ENCODE data around the gene TBX4.

The TBX4 gene

GRCh38 chr17:61452301-61453290 lies at the start of gene TBX4:
TSS of gene TBX4 (plus strand) at chr17:61452422. CDS start at chr17:61456491, 4,069 bp downstream.
- TF ChIP-seq GATA3 (IDR thresholded peaks at IDR 0.05; ENCODE audit: low read depth, low read length) (no peak), GATA2 (IDR thresholded peaks at IDR 0.05; ENCODE audit: low read depth, low read length) (no peak)

GRCh38 chr17:61402978-61403800 lies 49.0 kb upstream of the TBX4 start:
- TF ChIP-seq GATA3 (IDR thresholded peaks at IDR 0.05; ENCODE audit: low read depth, low read length) (no peak), GATA2 (IDR thresholded peaks at IDR 0.05; ENCODE audit: low read depth, low read length) (no peak)

GRCh38 chr17:61403801-61404662 lies 48.2 kb upstream of the TBX4 start:
- no peak for TF ChIP-seq GATA2 (IDR thresholded peaks at IDR 0.05; ENCODE audit: low read depth, low read length)
- TF ChIP-seq GATA3 (IDR thresholded peaks at IDR 0.05; ENCODE audit: low read depth, low read length) = no peak

- TF ChIP-seq GATA2 (IDR thresholded peaks at IDR 0.05; ENCODE audit: low read depth, low read length) = no peak
- TF ChIP-seq GATA3 (IDR thresholded peaks at IDR 0.05; ENCODE audit: low read depth, low read length) = no peak
Observed at GRCh38 chr17:61404663-61404912, 47.6 kb upstream of the TBX4 start.

- TF ChIP-seq GATA2 (IDR thresholded peaks at IDR 0.05; ENCODE audit: low read depth, low read length) (no peak), GATA3 (IDR thresholded peaks at IDR 0.05; ENCODE audit: low read depth, low read length) (no peak)
Observed at GRCh38 chr17:61404913-61405685, 47.1 kb upstream of the TBX4 start.

GRCh38 chr17:61405686-61406536 lies 46.3 kb upstream of the TBX4 start:
- TF ChIP-seq GATA3 (IDR thresholded peaks at IDR 0.05; ENCODE audit: low read depth, low read length) (no peak), GATA2 (IDR thresholded peaks at IDR 0.05; ENCODE audit: low read depth, low read length) (no peak)

GRCh38 chr17:61406537-61406845 lies 45.7 kb upstream of the TBX4 start:
- TF ChIP-seq GATA3 (IDR thresholded peaks at IDR 0.05; ENCODE audit: low read depth, low read length) (no peak), GATA2 (IDR thresholded peaks at IDR 0.05; ENCODE audit: low read depth, low read length) (peak; percentile 55)

GRCh38 chr17:61406971-61407911 lies 45.0 kb upstream of the TBX4 start:
- TF ChIP-seq GATA2 (IDR thresholded peaks at IDR 0.05; ENCODE audit: low read depth, low read length) (no peak), GATA3 (IDR thresholded peaks at IDR 0.05; ENCODE audit: low read depth, low read length) (no peak)

GRCh38 chr17:61408151-61409041 lies 43.8 kb upstream of the TBX4 start:
- no peak for TF ChIP-seq GATA2 (IDR thresholded peaks at IDR 0.05; ENCODE audit: low read depth, low read length)
- TF ChIP-seq GATA3 (IDR thresholded peaks at IDR 0.05; ENCODE audit: low read depth, low read length) = no peak

GRCh38 chr17:61409301-61410112 lies 42.7 kb upstream of the TBX4 start:
- TF ChIP-seq GATA3 (IDR thresholded peaks at IDR 0.05; ENCODE audit: low read depth, low read length) = no peak
- no peak for TF ChIP-seq GATA2 (IDR thresholded peaks at IDR 0.05; ENCODE audit: low read depth, low read length)
